Upper lobe of right lung (tissue), 1 donor: ENCODE data around the gene CNTNAP5. TPM values are rescaled to one million over a fixed set of nuclear protein-coding genes. Genes with fewer than 3 reads are reported as not detected.

Experiments used
- ATAC-seq: fragments of 200-7000 bp; cut with Tn5 transposase; one replicate; pipeline ENCODE4 v1.9.1; 2020; ENCODE audit warnings: mild to moderate bottlenecking, moderate library complexity
- DNase-seq: peaks from one replicate; pipeline ENCODE4 v3.0.0-alpha.2; 2020
- H3K27ac ChIP-seq: fragments of 200-600 bp; one replicate; pipeline ENCODE4 v1.8.0; 2022
- H3K27me3 ChIP-seq: fragments of 200-600 bp; one replicate; pipeline ENCODE4 v1.8.0; 2022; ENCODE audit warnings: mild to moderate bottlenecking
- H3K36me3 ChIP-seq: fragments of 200-600 bp; one replicate; pipeline ENCODE4 v1.8.0; 2022
- H3K4me1 ChIP-seq: fragments of 200-600 bp; one replicate; pipeline ENCODE4 v1.8.0; 2022
- H3K4me3 ChIP-seq: fragments of 200-600 bp; one replicate; pipeline ENCODE4 v1.8.0; 2022; ENCODE audit warnings: mild to moderate bottlenecking
- H3K9me3 ChIP-seq: fragments of 200-600 bp; one replicate; pipeline ENCODE4 v1.8.0; 2022
- CTCF ChIP-seq: fragments of 200-600 bp; IDR thresholded peaks from one replicate; pipeline ENCODE4 v1.8.0; 2022; ENCODE audit warnings: antibody characterized with exemption
- intact Hi-C: fragments of 100-400 bp; cut with DNase I; formaldehyde crosslinking; loops from one replicate; pipeline ENCODE4 v1.11.0; 2022
- total RNA-seq: library from RNA; stranded (reverse); fragmentation: NEBNext Ultra II Directional; extraction: Animal tissue kit (Norgen Biotek cat#: 25700); gene quantifications from one replicate; pipeline ENCODE4 v1.2.1, GENCODE V29; 2021
- donor health status: DM: no; HTN: yes; CAD: no; lungs with severe emphysema.

Gene CNTNAP5
- total RNA-seq, 1 donor from 2014 or later: not detected

DNA sequence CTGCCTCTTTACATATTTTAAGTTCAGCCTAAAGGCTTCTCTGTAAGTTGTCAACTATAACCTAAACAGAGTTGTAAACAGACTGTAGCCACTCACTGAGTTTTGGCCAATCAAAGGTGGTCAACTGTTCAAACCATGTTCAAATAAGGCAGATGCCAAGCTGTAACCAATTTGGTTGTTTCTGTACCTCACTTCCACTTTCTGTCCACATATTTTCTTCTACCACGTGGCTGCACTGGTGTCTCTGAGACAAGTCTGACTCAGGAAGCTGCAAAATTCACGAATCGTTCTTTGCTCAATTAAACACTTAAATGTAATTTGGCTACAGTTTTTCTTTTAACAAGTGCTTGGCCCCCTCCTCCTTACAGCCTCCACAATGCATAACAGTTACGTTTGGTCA lies 555.2 kb downstream of the CNTNAP5 start:
- intact Hi-C loops: no loop called here
- no peak overlapping the region for H3K4me3 ChIP-seq
- DNase-seq (no peak), ATAC-seq (no peak)
- no peaks in the 10 kb centered on the region for H3K4me1 ChIP-seq
- TF ChIP-seq CTCF: no peak
- H3K36me3 ChIP-seq: no peaks in the 10 kb centered on the region
- no peaks in the 10 kb centered on the region for H3K27me3 ChIP-seq
- no peak overlapping the region for H3K27ac ChIP-seq
- no peaks in the 10 kb centered on the region for H3K9me3 ChIP-seq

GRCh38 chr2:124582387-124582786 lies 557.3 kb downstream of the CNTNAP5 start:
- Histone ChIP-seq H3K9me3 (no peaks in the 10 kb centered on the region), H3K36me3 (no peaks in the 10 kb centered on the region), H3K4me3 (no peak overlapping the region), H3K27ac (no peak overlapping the region), H3K4me1 (no peaks in the 10 kb centered on the region), H3K27me3 (no peaks in the 10 kb centered on the region)
- TF ChIP-seq CTCF: no peak
- no peak for DNase-seq
- intact Hi-C loops: no loop called here
- ATAC-seq: no peak

DNA sequence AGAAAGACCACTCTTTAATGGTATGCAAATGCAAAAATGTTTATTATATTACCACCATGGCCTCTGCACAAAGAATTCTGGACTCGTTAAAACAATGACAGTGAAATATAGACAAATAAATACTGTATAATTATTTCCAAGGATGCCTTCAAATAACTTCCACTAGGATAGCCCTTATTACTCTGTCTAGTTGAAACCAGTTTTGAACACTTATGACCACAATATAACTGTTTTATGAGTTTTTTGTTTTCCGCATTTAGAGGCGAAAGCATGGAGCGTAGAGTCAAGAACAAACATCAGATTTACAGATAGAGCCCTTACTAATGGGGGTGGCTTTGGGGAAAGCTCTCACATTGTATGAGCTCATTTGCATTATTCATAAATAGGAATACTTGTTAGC lies 559.5 kb downstream of the CNTNAP5 start:
- Histone ChIP-seq H3K4me3 (no peak overlapping the region), H3K27me3 (no peaks in the 10 kb centered on the region), H3K36me3 (no peaks in the 10 kb centered on the region), H3K27ac (no peak overlapping the region), H3K9me3 (no peaks in the 10 kb centered on the region), H3K4me1 (no peaks in the 10 kb centered on the region)
- no peak for TF ChIP-seq CTCF
- DNase-seq: no peak
- ATAC-seq: no peak
- intact Hi-C loops: no loop called here

DNA sequence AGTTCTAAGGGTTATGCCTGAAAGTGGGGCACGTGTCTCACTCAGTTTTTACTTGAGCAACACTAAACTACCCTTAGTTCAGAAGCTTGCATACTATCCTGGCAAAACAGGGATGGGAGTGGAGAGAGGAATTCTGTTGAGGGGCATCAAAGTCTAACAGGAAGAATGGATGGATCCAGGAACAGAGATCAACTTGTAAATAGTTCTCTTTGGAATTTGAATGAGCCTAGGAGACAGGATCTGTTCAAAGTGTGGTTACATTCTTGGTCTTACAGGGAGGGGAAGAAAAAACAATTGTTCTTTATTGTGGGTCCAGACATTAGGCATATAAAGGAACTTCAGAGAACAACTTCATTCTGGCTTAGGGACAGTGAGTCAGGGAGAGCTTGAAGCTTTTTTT lies 560.2 kb downstream of the CNTNAP5 start:
- no peak for TF ChIP-seq CTCF
- DNase-seq (no peak), ATAC-seq (no peak)
- Histone ChIP-seq H3K4me3 (no peak overlapping the region), H3K27ac (no peak overlapping the region), H3K9me3 (no peaks in the 10 kb centered on the region), H3K36me3 (no peaks in the 10 kb centered on the region), H3K27me3 (no peaks in the 10 kb centered on the region), H3K4me1 (no peaks in the 10 kb centered on the region)
- intact Hi-C loops: no loop called here

DNA sequence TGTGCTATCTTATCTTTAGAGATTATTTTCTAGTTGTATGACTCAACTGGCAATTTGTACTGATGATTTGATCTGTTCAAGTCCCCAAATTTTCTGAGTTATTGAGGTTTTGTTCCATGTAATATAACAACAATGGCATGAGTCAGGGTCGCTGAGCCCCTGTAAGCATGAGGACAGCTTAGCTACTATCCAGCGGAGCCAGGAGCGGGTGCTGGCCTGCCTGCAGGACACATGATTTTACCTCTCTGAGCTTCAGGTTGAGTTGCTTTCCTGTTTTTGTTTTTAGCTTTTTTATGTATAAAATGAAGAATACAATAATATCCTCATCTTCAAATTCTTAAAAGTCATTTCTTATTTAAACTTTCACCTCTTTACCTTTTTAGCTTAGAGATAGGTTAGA lies 561.1 kb downstream of the CNTNAP5 start:
- no peaks in the 10 kb centered on the region for H3K9me3 ChIP-seq
- H3K4me1 ChIP-seq: no peaks in the 10 kb centered on the region
- TF ChIP-seq CTCF: no peak
- H3K36me3 ChIP-seq: no peaks in the 10 kb centered on the region
- intact Hi-C loops: no loop called here
- H3K4me3 ChIP-seq: no peak overlapping the region
- DNase-seq: no peak
- no peak overlapping the region for H3K27ac ChIP-seq
- ATAC-seq: no peak
- H3K27me3 ChIP-seq: no peaks in the 10 kb centered on the region

GRCh38 chr2:124586835-124587234 lies 561.7 kb downstream of the CNTNAP5 start:
- Histone ChIP-seq H3K4me1 (no peaks in the 10 kb centered on the region), H3K36me3 (no peaks in the 10 kb centered on the region), H3K4me3 (no peak overlapping the region), H3K27me3 (no peaks in the 10 kb centered on the region), H3K9me3 (no peaks in the 10 kb centered on the region), H3K27ac (no peak overlapping the region)
- DNase-seq (no peak), ATAC-seq (no peak)
- no peak for TF ChIP-seq CTCF
- intact Hi-C loops: no loop called here
